HL-60 (cell line): ENCODE measurements around the gene RBFOX1.

Source experiments
- DNase-seq, 2 experiments: peaks; one replicate each; pipeline ENCODE4 v3.0.0-alpha.2; 2010 to 2020; ENCODE audit warnings: low read depth in 1 of 2, low spot score in 1 of 2
- H3K27ac ChIP-seq: fragments of 250-450 bp; sonication (Bioruptor Pico); replicated peaks from 2 replicates; pipeline ENCODE4 v1.5.1; 2020; ENCODE audit warnings: mild to moderate bottlenecking, moderate library complexity
- H3K27me3 ChIP-seq: fragments of 250-450 bp; sonication (Bioruptor Pico); 2 replicates; pipeline ENCODE4 v1.5.1; 2021; ENCODE audit warnings: mild to moderate bottlenecking, moderate library complexity; ENCODE audit not compliant: insufficient read depth, poor library complexity, severe bottlenecking
- H3K4me3 ChIP-seq: replicated peaks from 2 replicates; pipeline ENCODE4 v1.5.1; 2011; ENCODE audit warnings: mild to moderate bottlenecking, control low read depth, low read length; ENCODE audit not compliant: insufficient read depth
- CTCF ChIP-seq: IDR thresholded peaks from one replicate; pipeline ENCODE4 v1.5.1; 2011; ENCODE audit warnings: low read length, control low read depth, inconsistent platforms; ENCODE audit not compliant: insufficient read depth
- GABPA ChIP-seq: IDR thresholded peaks from 2 replicates; pipeline ENCODE4 v1.6.1; 2012; ENCODE audit warnings: low read depth
- POLR2AphosphoS5 ChIP-seq: IDR thresholded peaks from 2 replicates; pipeline ENCODE4 v1.6.1; 2012; ENCODE audit warnings: low read depth
- REST ChIP-seq: IDR thresholded peaks from 2 replicates; pipeline ENCODE4 v1.6.1; 2012; ENCODE audit warnings: low read depth; ENCODE audit not compliant: insufficient replicate concordance
- SPI1 ChIP-seq: IDR thresholded peaks from 2 replicates; pipeline ENCODE4 v1.6.1; 2012; ENCODE audit warnings: low read depth, mild to moderate bottlenecking, borderline replicate concordance

The RBFOX1 gene

GRCh38 chr16:7628981-7629380 is 296.3 kb downstream of the RBFOX1 start:
- TF ChIP-seq SPI1: no peak
- Histone ChIP-seq H3K4me3 (no peak overlapping the region), H3K27ac (no peak overlapping the region), H3K27me3 (no peaks in the 10 kb centered on the region)
- DNase-seq: no peak

- no peaks in the 10 kb centered on the region for H3K27me3 ChIP-seq
- no peak overlapping the region for H3K27ac ChIP-seq
- DNase-seq: no peak
- H3K4me3 ChIP-seq: no peak overlapping the region
- TF ChIP-seq REST (no peak), GABPA (no peak), SPI1 (no peak), CTCF (no peak), POLR2AphosphoS5 (no peak)
Measured at GRCh38 chr16:7629571-7629970, 296.9 kb downstream of the RBFOX1 start.

- no peaks in the 10 kb centered on the region for H3K27me3 ChIP-seq
- H3K27ac ChIP-seq: no peak overlapping the region
- no peak for TF ChIP-seq REST
- TF ChIP-seq GABPA: no peak
- no peak for TF ChIP-seq CTCF
- no peak for TF ChIP-seq POLR2AphosphoS5
- TF ChIP-seq SPI1: no peak
- DNase-seq: no peak
- H3K4me3 ChIP-seq: no peak overlapping the region
Measured at GRCh38 chr16:7637446-7637845, 304.8 kb downstream of the RBFOX1 start.

- TF ChIP-seq REST (no peak), GABPA (no peak), CTCF (no peak), POLR2AphosphoS5 (no peak), SPI1 (no peak)
- H3K27me3 ChIP-seq: no peaks in the 10 kb centered on the region
- H3K27ac ChIP-seq: no peak overlapping the region
- H3K4me3 ChIP-seq: no peak overlapping the region
- no peak for DNase-seq
Measured at GRCh38 chr16:7638306-7638705, 305.7 kb downstream of the RBFOX1 start.
